BLaER1 treated with 17β-estradiol and CSF1 and Interleukin-3, amounts not matched to agents 10 nM and 100 nM (cell line): ENCODE measurements around the gene ABI3BP.

ENCODE experiments used
- H3K27ac ChIP-seq, 11 experiments: shearing (Covaris generic); formaldehyde crosslinking; 2 replicates each; pipeline ENCODE4 v1.8.1; 2022
- H3K27me3 ChIP-seq, 11 experiments: shearing (Covaris generic); formaldehyde crosslinking; 2 replicates each; pipeline ENCODE4 v1.8.1; 2022
- H3K36me3 ChIP-seq, 11 experiments: shearing (Covaris generic); formaldehyde crosslinking; 2 replicates each; pipeline ENCODE4 v1.8.1; 2022
- H3K4me1 ChIP-seq, 10 experiments: shearing (Covaris generic); formaldehyde crosslinking; 2 replicates each; pipeline ENCODE4 v1.8.1; 2022
- H3K4me2 ChIP-seq, 11 experiments: shearing (Covaris generic); formaldehyde crosslinking; 2 replicates each; pipeline ENCODE4 v1.8.1; 2022
- H3K4me3 ChIP-seq, 10 experiments: shearing (Covaris generic); formaldehyde crosslinking; 2 replicates each; pipeline ENCODE4 v1.8.1; 2022
- H3K9ac ChIP-seq, 11 experiments: shearing (Covaris generic); formaldehyde crosslinking; 2 replicates each; pipeline ENCODE4 v1.8.1; 2022
- H3K9me3 ChIP-seq, 11 experiments: shearing (Covaris generic); formaldehyde crosslinking; replicated peaks in 1 of 11; 2 replicates each; pipeline ENCODE4 v1.8.1; 2022
- H4K20me1 ChIP-seq, 11 experiments: shearing (Covaris generic); formaldehyde crosslinking; 2 replicates each; pipeline ENCODE4 v1.8.1; 2022
- Cebpa-rat ChIP-seq, 11 experiments: shearing (Covaris generic); IDR thresholded peaks; 2 replicates each; pipeline ENCODE4 v1.8.1; 2022

The ABI3BP gene

GRCh38 chr3:100708989-100709841 is 284.0 kb downstream of the ABI3BP start, which contains the start of gene TFG:
TFG (plus strand) TSS chr3:100709494; CDS start chr3:100713686, 4,192 bp downstream.
- TF ChIP-seq Cebpa-rat (IDR thresholded peaks at IDR 0.05), result no peak
- Histone ChIP-seq H3K36me3 (peaks cover 18 to 33% (median 31%) of the 10 kb centered on the region in 11 experiments), H3K27me3 (no peaks in the 10 kb centered on the region), H3K4me2 (peak within 1 kb of the TSS; percentile 79 to 95 (median 89)), H3K9ac (peak within 1 kb of the TSS; percentile 93 to 98 (median 97)), H3K4me1 (peaks cover 9 to 31% (median 21%) of the 10 kb centered on the region in 10 experiments), H3K9me3 (peaks cover 0 to 8% (median 3%) of the 10 kb centered on the region in 11 experiments; a peak in 2 of 22 replicates), H3K4me3 (peak within 1 kb of the TSS; percentile 76 to 94 (median 90)), H3K27ac (peak within 1 kb of the TSS; percentile 93 to 98 (median 96)), H4K20me1 (peaks cover 26 to 43% (median 41%) of the 10 kb centered on the region in 11 experiments; a peak in 21 of 22 replicates)

- peak overlapping the region; percentile 93 to 98 (median 96) for H3K27ac ChIP-seq
- TF ChIP-seq Cebpa-rat (IDR thresholded peaks at IDR 0.05), result no peak
Observed at GRCh38 chr3:100708644-100708988, 284.6 kb downstream of the ABI3BP start.

GRCh38 chr3:100706365-100706764 is 286.9 kb downstream of the ABI3BP start:
- H3K36me3 ChIP-seq, result peaks cover 3 to 6% (median 5%) of the 10 kb centered on the region in 11 experiments; a peak in 17 of 22 replicates
- peaks cover 9 to 17% (median 14%) of the 10 kb centered on the region in 10 experiments for H3K4me1 ChIP-seq
- no peak overlapping the region for H3K4me3 ChIP-seq
- H3K9me3 ChIP-seq, result peaks cover 0 to 8% (median 0%) of the 10 kb centered on the region in 11 experiments; a peak in 2 of 22 replicates
- no peaks in the 10 kb centered on the region for H3K27me3 ChIP-seq
- H3K4me2 ChIP-seq, result no peak overlapping the region
- no peak for TF ChIP-seq Cebpa-rat (IDR thresholded peaks at IDR 0.05)
- peaks cover 6 to 16% (median 12%) of the 10 kb centered on the region in 11 experiments; a peak in 20 of 22 replicates for H4K20me1 ChIP-seq
- H3K9ac ChIP-seq, result no peak overlapping the region
- H3K27ac ChIP-seq, result no peak overlapping the region

More at GRCh38 chr3:100708644-100708988, 284.6 kb downstream of the ABI3BP start:
- Histone ChIP-seq H3K36me3 (peaks cover 12 to 27% (median 25%) of the 10 kb centered on the region in 11 experiments; a peak in 21 of 22 replicates), H3K4me2 (peak overlapping the region; percentile 54 to 91 (median 73)), H3K27me3 (no peaks in the 10 kb centered on the region), H3K9me3 (peaks cover 0 to 8% (median 0%) of the 10 kb centered on the region in 11 experiments; a peak in 2 of 22 replicates), H4K20me1 (peaks cover 21 to 37% (median 35%) of the 10 kb centered on the region in 11 experiments; a peak in 21 of 22 replicates), H3K9ac (peak overlapping the region; percentile 93 to 98 (median 97); a peak in 21 of 22 replicates), H3K4me1 (peaks cover 9 to 31% (median 21%) of the 10 kb centered on the region in 10 experiments), H3K4me3 (peak overlapping the region; percentile 76 to 94 (median 90))

- Histone ChIP-seq H3K27me3 (no peaks in the 10 kb centered on the region), H3K4me3 (no peak overlapping the region)
- TF ChIP-seq Cebpa-rat (IDR thresholded peaks at IDR 0.05), result no peak
Observed at GRCh38 chr3:100703865-100704264, 289.4 kb downstream of the ABI3BP start.

GRCh38 chr3:100702980-100703345 is 290.3 kb downstream of the ABI3BP start:
- Histone ChIP-seq H3K9me3 (no peaks in the 10 kb centered on the region; a peak in 1 of 22 replicates), H3K36me3 (no peaks in the 10 kb centered on the region), H3K4me1 (no peaks in the 10 kb centered on the region), H3K27me3 (no peaks in the 10 kb centered on the region), H3K4me3 (no peak overlapping the region), H4K20me1 (no peaks in the 10 kb centered on the region), H3K4me2 (no peak overlapping the region), H3K9ac (no peak overlapping the region), H3K27ac (no peak overlapping the region)
- TF ChIP-seq Cebpa-rat (IDR thresholded peaks at IDR 0.05), result no peak

More at GRCh38 chr3:100703865-100704264, 289.4 kb downstream of the ABI3BP start:
- H3K4me1 ChIP-seq, result peaks cover 0 to 6% (median 5%) of the 10 kb centered on the region in 10 experiments; a peak in 11 of 20 replicates
- H4K20me1 ChIP-seq, result no peaks in the 10 kb centered on the region
- H3K9me3 ChIP-seq, result peaks cover 0 to 8% (median 0%) of the 10 kb centered on the region in 11 experiments; a peak in 2 of 22 replicates
- H3K27ac ChIP-seq, result no peak overlapping the region
- no peak overlapping the region for H3K4me2 ChIP-seq
- H3K9ac ChIP-seq, result no peak overlapping the region
- no peaks in the 10 kb centered on the region for H3K36me3 ChIP-seq

GRCh38 chr3:100702082-100702979 is 290.9 kb downstream of the ABI3BP start:
- Histone ChIP-seq H3K4me1 (no peaks in the 10 kb centered on the region), H3K4me3 (no peak overlapping the region), H3K4me2 (no peak overlapping the region), H4K20me1 (no peaks in the 10 kb centered on the region), H3K27ac (no peak overlapping the region), H3K27me3 (no peaks in the 10 kb centered on the region), H3K9me3 (no peaks in the 10 kb centered on the region), H3K36me3 (no peaks in the 10 kb centered on the region), H3K9ac (no peak overlapping the region)
- no peak for TF ChIP-seq Cebpa-rat (IDR thresholded peaks at IDR 0.05)

GRCh38 chr3:100700708-100701107 is 292.5 kb downstream of the ABI3BP start:
- TF ChIP-seq Cebpa-rat (IDR thresholded peaks at IDR 0.05), result no peak
- no peaks in the 10 kb centered on the region for H3K4me1 ChIP-seq
- H3K27ac ChIP-seq, result no peak overlapping the region
- no peaks in the 10 kb centered on the region for H3K36me3 ChIP-seq
- H3K4me2 ChIP-seq, result no peak overlapping the region
- H3K4me3 ChIP-seq, result no peak overlapping the region
- H3K27me3 ChIP-seq, result no peaks in the 10 kb centered on the region
- H3K9ac ChIP-seq, result no peak overlapping the region
- H3K9me3 ChIP-seq, result no peaks in the 10 kb centered on the region
- H4K20me1 ChIP-seq, result no peaks in the 10 kb centered on the region
